Esophagus squamous epithelium (tissue), 4 donors: ENCODE measurements around the gene GALNTL6.

ENCODE experiments used
- POLR2A ChIP-seq, 4 donors: fragments of 450-650 bp; IDR thresholded peaks; one replicate each; pipeline ENCODE4 v1.6.1; 2017; ENCODE audit warnings: antibody characterized with exemption in 4 of 4, mild to moderate bottlenecking in 4 of 4, moderate library complexity in 3 of 4
- TF ChIP-seq, protein P1 (sequence below), 6 experiments: fragments of 450-650 bp in 4 of 6; fragments of 200-600 bp in 2 of 6; sonication (generic) in 2 of 6; IDR thresholded peaks; one replicate each; pipeline ENCODE4 v1.5.1; 2016 to 2019; ENCODE audit warnings: antibody characterized with exemption in 6 of 6, mild to moderate bottlenecking in 4 of 6, moderate library complexity in 4 of 6

DNA sequence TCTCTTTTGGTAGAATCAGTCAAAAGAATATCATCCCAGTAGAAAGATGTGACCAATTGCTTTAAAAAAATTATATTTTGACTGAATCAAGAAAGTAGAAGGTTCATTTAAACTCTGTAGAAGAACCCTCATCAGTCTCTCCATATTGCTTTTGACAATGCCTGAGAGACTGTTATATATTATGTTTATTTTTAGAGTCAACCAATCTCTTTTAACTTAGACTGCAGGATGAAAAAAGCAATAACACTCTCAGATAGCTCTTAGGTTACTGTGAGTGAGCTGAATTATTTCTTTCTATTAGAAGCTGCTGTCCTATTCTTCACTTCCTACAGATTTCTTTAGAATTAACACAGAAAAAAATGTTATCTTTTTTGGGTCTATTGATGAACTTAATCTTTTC lies 38.1 kb downstream of the GALNTL6 start:
- TF ChIP-seq, protein P1, sequence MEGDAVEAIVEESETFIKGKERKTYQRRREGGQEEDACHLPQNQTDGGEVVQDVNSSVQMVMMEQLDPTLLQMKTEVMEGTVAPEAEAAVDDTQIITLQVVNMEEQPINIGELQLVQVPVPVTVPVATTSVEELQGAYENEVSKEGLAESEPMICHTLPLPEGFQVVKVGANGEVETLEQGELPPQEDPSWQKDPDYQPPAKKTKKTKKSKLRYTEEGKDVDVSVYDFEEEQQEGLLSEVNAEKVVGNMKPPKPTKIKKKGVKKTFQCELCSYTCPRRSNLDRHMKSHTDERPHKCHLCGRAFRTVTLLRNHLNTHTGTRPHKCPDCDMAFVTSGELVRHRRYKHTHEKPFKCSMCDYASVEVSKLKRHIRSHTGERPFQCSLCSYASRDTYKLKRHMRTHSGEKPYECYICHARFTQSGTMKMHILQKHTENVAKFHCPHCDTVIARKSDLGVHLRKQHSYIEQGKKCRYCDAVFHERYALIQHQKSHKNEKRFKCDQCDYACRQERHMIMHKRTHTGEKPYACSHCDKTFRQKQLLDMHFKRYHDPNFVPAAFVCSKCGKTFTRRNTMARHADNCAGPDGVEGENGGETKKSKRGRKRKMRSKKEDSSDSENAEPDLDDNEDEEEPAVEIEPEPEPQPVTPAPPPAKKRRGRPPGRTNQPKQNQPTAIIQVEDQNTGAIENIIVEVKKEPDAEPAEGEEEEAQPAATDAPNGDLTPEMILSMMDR (IDR thresholded peaks at IDR 0.05): no peak
- no peak for TF ChIP-seq POLR2A (IDR thresholded peaks at IDR 0.05)
